Suprapubic skin (tissue), 4 donors: ENCODE data around the gene RGS2. TPM values are rescaled to one million over a fixed set of nuclear protein-coding genes. Genes with fewer than 3 reads are reported as not detected.

ENCODE experiments used
- DNase-seq, 2 donors: peaks; one replicate each; pipeline ENCODE4 v3.0.0-alpha.2; 2019; ENCODE audit warnings: low spot score in 2 of 2
- H3K27ac ChIP-seq: fragments of 200-600 bp; sonication (generic); one replicate; pipeline ENCODE4 v1.5.1; 2019
- H3K27me3 ChIP-seq: fragments of 200-600 bp; sonication (generic); one replicate; pipeline ENCODE4 v1.5.1; 2019
- H3K36me3 ChIP-seq: fragments of 200-600 bp; sonication (generic); one replicate; pipeline ENCODE4 v1.5.1; 2019
- H3K4me1 ChIP-seq: fragments of 200-600 bp; sonication (generic); one replicate; pipeline ENCODE4 v1.5.1; 2019
- H3K4me3 ChIP-seq: fragments of 200-600 bp; sonication (generic); one replicate; pipeline ENCODE4 v1.5.1; 2019; ENCODE audit warnings: mild to moderate bottlenecking
- H3K9me3 ChIP-seq: fragments of 200-600 bp; sonication (generic); one replicate; pipeline ENCODE4 v1.5.1; 2019
- EP300 ChIP-seq: sonication (generic); formaldehyde crosslinking; IDR thresholded peaks from one replicate; pipeline ENCODE4 v1.6.1; 2017; ENCODE audit warnings: antibody characterized with exemption
- POLR2A ChIP-seq, 2 donors: fragments of 450-650 bp; IDR thresholded peaks; one replicate each; pipeline ENCODE4 v1.6.1; 2017; ENCODE audit warnings: antibody characterized with exemption in 2 of 2, mild to moderate bottlenecking in 2 of 2, moderate library complexity in 2 of 2
- POLR2AphosphoS5 ChIP-seq, 3 donors: sonication (generic); formaldehyde crosslinking; IDR thresholded peaks; one replicate each; pipeline ENCODE4 v1.6.1; 2017; ENCODE audit warnings: antibody characterized with exemption in 3 of 3
- WGBS: methylation state at CpG from one replicate; pipeline ENCODE4 v1.1.5; 2018; 5-methylcytosine and 5-hydroxymethylcytosine counted together
- total RNA-seq, 4 donors: library from RNA; depleted of rRNA; stranded (reverse); fragments of >200 nt; gene quantifications; one replicate each; pipeline ENCODE4 v1.1.0, GENCODE V29; 2016
- TF ChIP-seq, protein P1 (sequence below), 2 donors: fragments of 200-600 bp in 1 of 2; fragments of 450-650 bp in 1 of 2; sonication (generic) in 1 of 2; IDR thresholded peaks; one replicate each; pipeline ENCODE4 v1.5.1; 2016 to 2019; ENCODE audit warnings: antibody characterized with exemption in 2 of 2, mild to moderate bottlenecking in 1 of 2, moderate library complexity in 1 of 2

Gene RGS2
- total RNA-seq, 4 donors from 2014 or later = 20.4 to 84.5 (median 36.4) TPM

DNA sequence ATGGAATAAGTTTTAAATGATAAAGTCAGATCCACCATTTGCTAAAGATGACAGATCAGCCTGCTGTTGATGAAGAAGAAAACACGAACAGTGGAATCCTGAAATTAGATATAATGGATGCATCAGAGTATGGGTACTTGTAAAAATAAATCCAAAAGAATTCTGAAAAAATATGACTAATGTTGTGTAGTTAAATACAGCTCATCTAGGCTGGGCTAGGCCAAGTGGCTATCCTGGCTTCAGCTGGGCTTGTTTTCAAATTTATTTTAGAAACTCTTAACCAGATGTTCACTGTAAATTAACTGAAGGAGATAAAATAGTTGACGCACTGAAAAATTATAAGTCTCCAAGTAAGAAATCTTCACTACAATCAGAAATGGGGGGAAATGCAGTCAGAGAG lies 7.4 kb upstream of the RGS2 start:
- Histone ChIP-seq H3K36me3 (no peaks in the 10 kb centered on the region), H3K9me3 (no peaks in the 10 kb centered on the region), H3K27me3 (no peaks in the 10 kb centered on the region), H3K4me1 (peaks cover 3% of the 10 kb centered on the region), H3K4me3 (no peak overlapping the region), H3K27ac (no peak overlapping the region)
- no peak for DNase-seq
- WGBS = 80% methylated on average over 2 of the region's 2 CpGs
- TF ChIP-seq POLR2A (IDR thresholded peaks at IDR 0.05) (no peak), EP300 (no peak), POLR2AphosphoS5 (IDR thresholded peaks at IDR 0.05) (no peak)
- TF ChIP-seq, protein P1, sequence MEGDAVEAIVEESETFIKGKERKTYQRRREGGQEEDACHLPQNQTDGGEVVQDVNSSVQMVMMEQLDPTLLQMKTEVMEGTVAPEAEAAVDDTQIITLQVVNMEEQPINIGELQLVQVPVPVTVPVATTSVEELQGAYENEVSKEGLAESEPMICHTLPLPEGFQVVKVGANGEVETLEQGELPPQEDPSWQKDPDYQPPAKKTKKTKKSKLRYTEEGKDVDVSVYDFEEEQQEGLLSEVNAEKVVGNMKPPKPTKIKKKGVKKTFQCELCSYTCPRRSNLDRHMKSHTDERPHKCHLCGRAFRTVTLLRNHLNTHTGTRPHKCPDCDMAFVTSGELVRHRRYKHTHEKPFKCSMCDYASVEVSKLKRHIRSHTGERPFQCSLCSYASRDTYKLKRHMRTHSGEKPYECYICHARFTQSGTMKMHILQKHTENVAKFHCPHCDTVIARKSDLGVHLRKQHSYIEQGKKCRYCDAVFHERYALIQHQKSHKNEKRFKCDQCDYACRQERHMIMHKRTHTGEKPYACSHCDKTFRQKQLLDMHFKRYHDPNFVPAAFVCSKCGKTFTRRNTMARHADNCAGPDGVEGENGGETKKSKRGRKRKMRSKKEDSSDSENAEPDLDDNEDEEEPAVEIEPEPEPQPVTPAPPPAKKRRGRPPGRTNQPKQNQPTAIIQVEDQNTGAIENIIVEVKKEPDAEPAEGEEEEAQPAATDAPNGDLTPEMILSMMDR (IDR thresholded peaks at IDR 0.05) = no peak

DNA sequence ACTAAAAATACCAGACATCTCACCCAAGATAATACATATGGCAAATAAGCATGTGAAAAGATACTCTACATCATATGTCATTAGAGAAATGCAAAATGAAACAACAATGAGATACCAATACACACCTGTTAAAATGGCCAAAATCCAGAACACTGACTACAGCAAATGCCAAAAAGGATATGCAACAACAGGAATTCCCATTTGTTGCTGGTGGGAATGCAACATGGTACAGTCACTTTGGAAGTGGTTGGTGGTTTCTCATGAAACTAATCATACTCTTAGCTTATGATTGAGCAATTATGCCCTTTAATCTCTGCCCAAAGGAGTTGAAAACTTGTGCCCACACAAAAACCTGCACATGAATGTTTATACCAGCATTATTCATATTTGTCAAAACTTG lies 6.4 kb upstream of the RGS2 start:
- H3K9me3 ChIP-seq = no peaks in the 10 kb centered on the region

DNA sequence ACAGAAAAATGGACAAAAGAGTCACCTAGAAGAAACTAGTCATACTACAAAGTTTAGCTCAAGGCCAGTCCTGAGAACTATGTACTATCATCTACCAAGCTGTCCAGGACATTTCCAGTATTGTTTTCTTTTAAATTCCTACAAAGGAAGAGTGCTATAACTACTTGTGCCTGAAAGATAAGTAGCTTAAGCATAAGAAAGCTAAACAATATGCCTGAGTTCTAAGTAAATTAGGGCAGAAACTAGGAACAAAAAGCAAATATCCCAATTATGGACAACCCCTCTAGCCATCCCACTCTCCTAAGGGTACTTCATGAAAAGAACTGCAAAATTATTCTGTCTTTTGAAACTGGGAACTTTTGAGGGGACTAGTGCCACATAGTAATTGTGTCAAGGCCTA lies 5.3 kb upstream of the RGS2 start:
- Histone ChIP-seq H3K4me1 (peaks cover 21% of the 10 kb centered on the region), H3K27me3 (no peaks in the 10 kb centered on the region), H3K27ac (no peak overlapping the region), H3K36me3 (no peaks in the 10 kb centered on the region), H3K4me3 (no peak overlapping the region), H3K9me3 (no peaks in the 10 kb centered on the region)
- no peak for DNase-seq
- TF ChIP-seq, protein P1 (IDR thresholded peaks at IDR 0.05) = no peak
- TF ChIP-seq EP300 = no peak
- TF ChIP-seq POLR2AphosphoS5 (IDR thresholded peaks at IDR 0.05) = no peak
- no peak for TF ChIP-seq POLR2A (IDR thresholded peaks at IDR 0.05)

More for the DNA sequence above, 6.4 kb upstream of the RGS2 start:
- DNase-seq = no peak
- no peak overlapping the region for H3K4me3 ChIP-seq
- no peaks in the 10 kb centered on the region for H3K27me3 ChIP-seq
- no peaks in the 10 kb centered on the region for H3K36me3 ChIP-seq
- no peak overlapping the region for H3K27ac ChIP-seq
- TF ChIP-seq POLR2AphosphoS5 (IDR thresholded peaks at IDR 0.05) (no peak), POLR2A (IDR thresholded peaks at IDR 0.05) (no peak), EP300 (no peak)
- TF ChIP-seq, protein P1 (IDR thresholded peaks at IDR 0.05) = no peak
- peaks cover 10% of the 10 kb centered on the region for H3K4me1 ChIP-seq

DNA sequence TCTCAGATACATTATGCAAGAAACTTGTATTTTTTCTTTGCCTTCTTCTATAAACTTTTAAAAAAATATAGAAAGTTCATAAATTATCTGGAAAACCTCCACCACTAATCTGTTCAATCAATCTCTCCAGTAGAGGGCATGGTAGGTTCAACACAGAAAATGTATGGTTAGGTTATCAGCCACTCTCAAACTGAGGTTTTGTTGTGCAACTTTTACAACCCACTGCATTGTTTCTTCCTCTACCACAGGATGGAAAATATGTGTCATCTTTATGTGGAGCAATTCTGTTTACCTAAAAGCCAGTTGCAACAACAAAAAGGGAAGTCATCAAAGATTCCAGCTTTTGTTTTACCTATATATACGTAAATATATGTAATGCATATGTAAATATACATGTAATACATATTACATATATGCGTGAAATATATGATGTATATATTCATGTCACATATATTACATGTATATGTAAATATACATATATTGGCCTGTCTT lies 3.0 kb upstream of the RGS2 start:
- peaks cover 32% of the 10 kb centered on the region for H3K4me1 ChIP-seq
- no peak overlapping the region for H3K4me3 ChIP-seq
- H3K9me3 ChIP-seq = no peaks in the 10 kb centered on the region
- no peak for DNase-seq
- TF ChIP-seq EP300 = no peak
- no peak for TF ChIP-seq POLR2A (IDR thresholded peaks at IDR 0.05)
- peak in 2 of 3 donors; percentile 88 to 94 for TF ChIP-seq POLR2AphosphoS5 (IDR thresholded peaks at IDR 0.05)
- TF ChIP-seq, protein P1 (IDR thresholded peaks at IDR 0.05) = peak; percentile 37 to 54
- H3K36me3 ChIP-seq = no peaks in the 10 kb centered on the region
- WGBS = 72% methylated on average over 2 of the region's 2 CpGs
- H3K27me3 ChIP-seq = no peaks in the 10 kb centered on the region
- no peak overlapping the region for H3K27ac ChIP-seq

DNA sequence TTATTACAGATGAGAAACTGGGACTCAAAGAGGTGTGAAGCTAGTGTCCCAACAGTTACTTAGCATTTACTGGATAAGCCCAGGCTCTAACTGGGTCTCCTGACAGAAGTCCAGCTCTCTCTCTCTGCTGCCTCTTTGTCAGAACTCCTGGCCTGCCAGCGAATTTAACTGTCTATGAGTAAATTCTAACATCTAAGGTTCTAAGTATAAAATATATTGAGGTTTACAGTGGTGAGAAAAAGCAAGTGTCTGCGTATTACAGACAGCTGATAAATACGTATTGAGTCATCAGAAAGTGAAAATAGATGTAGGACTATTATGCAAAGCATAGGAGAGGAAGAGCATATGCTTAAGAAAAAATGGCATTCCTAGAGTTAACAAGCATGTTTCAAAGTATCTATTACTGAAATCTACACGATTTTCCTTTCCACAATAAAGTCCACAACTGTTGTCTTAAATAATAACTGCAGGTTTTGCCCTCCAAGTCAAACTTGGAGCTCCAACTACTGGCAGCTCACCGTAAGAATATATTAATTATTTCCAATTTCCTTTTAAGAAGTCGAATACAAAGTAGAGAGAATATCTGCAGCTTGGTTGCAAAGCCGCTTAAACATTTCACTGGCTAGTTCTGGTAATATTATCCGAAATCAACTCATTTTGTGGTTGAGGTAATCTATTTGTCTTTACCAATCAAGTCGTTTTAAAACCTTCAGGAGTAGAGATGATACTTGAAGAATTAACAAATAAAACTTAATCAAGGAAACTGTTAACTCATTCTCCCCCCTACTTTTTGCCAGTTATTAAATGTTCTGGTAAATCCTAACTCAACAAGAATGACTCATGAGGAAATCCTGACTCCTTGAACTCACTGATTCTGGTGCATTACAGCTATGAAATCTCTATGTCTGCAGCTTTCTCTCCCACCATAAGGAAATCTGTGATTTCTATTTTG lies 1.4 kb upstream of the RGS2 start:
- DNase-seq = no peak
- peaks cover 9% of the 10 kb centered on the region for H3K36me3 ChIP-seq
- H3K4me3 ChIP-seq = peak overlapping the region; percentile 90
- TF ChIP-seq POLR2A (IDR thresholded peaks at IDR 0.05) = no peak
- TF ChIP-seq, protein P1 (IDR thresholded peaks at IDR 0.05) = no peak
- TF ChIP-seq POLR2AphosphoS5 (IDR thresholded peaks at IDR 0.05) = no peak
- TF ChIP-seq EP300 = no peak
- H3K9me3 ChIP-seq = no peaks in the 10 kb centered on the region
- 21% methylated on average over 9 of the region's 9 CpGs for WGBS
- peak overlapping the region; percentile 93 for H3K27ac ChIP-seq
- peaks cover 32% of the 10 kb centered on the region for H3K4me1 ChIP-seq
- no peaks in the 10 kb centered on the region for H3K27me3 ChIP-seq
